Fibroblast of lung (primary cell): Measurements from ENCODE around the gene CACNB1.

ENCODE experiments used
- EZH2 ChIP-seq: IDR thresholded peaks from 2 replicates; pipeline ENCODE4 v1.5.1; 2012; ENCODE audit warnings: low read length, control low read depth, mild to moderate bottlenecking; ENCODE audit errors: missing control alignments
- TF ChIP-seq, protein P1 (sequence below), 2 donors: IDR thresholded peaks in 1 of 2; conservative IDR thresholded peaks in 1 of 2; 1 replicate in 1 of 2; 2 replicates in 1 of 2; pipeline ENCODE4 v1.5.1; 2011 to 2012; ENCODE audit warnings: low read length in 2 of 2, control low read depth in 1 of 2, inconsistent platforms in 1 of 2, low read depth in 1 of 2, mild to moderate bottlenecking in 1 of 2

DNA sequence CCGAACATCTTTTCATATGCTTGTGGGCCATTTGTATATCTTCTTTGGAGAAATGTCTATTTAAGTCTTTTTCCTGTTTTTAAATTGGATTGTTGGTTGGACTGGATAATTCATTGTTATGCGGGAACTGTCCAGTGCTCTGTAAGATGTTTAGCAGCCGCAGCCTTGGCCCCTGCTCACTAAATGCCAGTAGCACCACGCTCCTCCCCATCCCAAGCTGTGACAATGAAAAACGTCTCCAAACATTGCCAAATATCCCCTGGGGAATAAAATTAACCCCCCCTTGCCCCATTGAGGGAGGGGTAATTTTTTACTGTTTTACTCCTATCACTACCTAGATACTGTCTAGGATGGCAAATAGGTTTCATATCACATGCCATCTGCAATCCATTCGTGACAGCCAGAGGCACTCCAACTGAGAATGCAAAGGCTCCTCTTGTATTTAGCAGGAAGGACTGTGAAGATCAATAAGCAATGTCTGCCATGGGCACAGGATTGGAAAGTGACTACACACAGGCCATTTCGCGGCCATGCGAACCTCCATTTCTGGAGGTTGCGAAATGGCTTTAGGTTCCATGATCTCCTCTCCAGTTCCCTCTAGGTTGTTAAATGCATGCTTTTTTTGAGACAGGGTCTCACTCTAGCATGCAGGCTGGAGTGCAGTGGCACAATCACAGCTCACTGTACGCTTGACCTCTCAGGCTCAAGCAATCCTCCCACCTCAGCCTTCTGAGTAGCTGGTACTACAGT lies 55.4 kb downstream of the CACNB1 start:
- no peak for TF ChIP-seq EZH2
- TF ChIP-seq, protein P1, sequence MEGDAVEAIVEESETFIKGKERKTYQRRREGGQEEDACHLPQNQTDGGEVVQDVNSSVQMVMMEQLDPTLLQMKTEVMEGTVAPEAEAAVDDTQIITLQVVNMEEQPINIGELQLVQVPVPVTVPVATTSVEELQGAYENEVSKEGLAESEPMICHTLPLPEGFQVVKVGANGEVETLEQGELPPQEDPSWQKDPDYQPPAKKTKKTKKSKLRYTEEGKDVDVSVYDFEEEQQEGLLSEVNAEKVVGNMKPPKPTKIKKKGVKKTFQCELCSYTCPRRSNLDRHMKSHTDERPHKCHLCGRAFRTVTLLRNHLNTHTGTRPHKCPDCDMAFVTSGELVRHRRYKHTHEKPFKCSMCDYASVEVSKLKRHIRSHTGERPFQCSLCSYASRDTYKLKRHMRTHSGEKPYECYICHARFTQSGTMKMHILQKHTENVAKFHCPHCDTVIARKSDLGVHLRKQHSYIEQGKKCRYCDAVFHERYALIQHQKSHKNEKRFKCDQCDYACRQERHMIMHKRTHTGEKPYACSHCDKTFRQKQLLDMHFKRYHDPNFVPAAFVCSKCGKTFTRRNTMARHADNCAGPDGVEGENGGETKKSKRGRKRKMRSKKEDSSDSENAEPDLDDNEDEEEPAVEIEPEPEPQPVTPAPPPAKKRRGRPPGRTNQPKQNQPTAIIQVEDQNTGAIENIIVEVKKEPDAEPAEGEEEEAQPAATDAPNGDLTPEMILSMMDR (conservative IDR thresholded peaks at IDR 0.05 in 1 of 2, IDR thresholded peaks at IDR 0.05 in 1 of 2; ENCODE audit: low read depth in 1 of 2, low read length in 2 of 2): no peak
